Measurements from ENCODE around the gene ZZZ3. TPM values are rescaled to one million over a fixed set of nuclear protein-coding genes. Genes with fewer than 3 reads are reported as not detected.

The ZZZ3 gene
- total and polyA plus RNA-seq, 2 of the 13 experiments (the other 11 are each of a cell fraction or from before 2014, with no cell fraction given): 18.1 to 50.2 TPM

DNA sequence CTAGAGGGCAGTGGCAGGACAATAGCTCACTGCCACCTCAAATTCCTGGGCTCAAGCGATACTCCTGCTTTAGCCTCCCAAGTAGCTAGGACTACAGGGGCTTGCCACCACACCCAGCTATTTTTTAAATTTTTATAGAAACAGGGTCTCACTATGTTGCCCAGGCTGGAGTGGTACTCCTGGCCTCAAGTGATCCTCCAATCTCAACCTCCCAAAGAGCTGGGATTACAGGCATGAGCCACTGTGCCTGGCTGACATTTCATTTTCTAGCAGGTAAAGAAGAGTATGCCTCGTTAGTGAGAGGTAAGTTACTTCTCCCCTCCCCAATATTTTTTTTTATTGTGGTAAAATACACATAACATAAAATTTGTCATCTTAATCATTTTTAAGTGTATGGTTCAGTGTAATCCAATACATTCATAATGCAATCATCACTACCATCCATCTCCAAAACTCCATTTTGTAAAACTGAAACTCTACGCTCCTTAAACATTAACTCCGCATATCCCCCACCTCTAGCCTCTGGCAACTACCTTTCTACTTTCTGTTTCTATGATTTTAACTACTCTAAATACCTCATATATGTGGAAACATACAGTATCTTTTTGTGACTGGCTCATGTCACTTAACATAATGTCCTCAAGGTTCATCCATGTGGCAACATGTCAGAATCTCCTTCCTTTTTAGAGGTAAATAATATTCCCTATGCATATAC lies 22.4 kb downstream of the ZZZ3 start:
- CTCF ChIA-PET (ENCODE audit: low intra/inter-chr PET ratio, low total read pairs): no interaction called here
- Histone ChIP-seq H3K4me3 (replicated peaks in 1 of 3; ENCODE audit: insufficient read depth in 1 of 3, low read depth in 2 of 3, low read length in 3 of 3) (no peak overlapping the region), H3K27ac (ENCODE audit: extremely low read length, insufficient read depth, low read length) (no peak overlapping the region), H3K9ac (ENCODE audit: insufficient read depth, low read depth, low read length) (no peak overlapping the region), H3K27me3 (ENCODE audit: control insufficient read depth in 1 of 2, insufficient read depth in 2 of 2, low read length in 2 of 2) (no peaks in the 10 kb centered on the region), H4K20me1 (ENCODE audit: insufficient read depth, low read length) (peaks cover 46% of the 10 kb centered on the region), H3K79me2 (ENCODE audit: insufficient read depth, low read length) (peaks cover 91% of the 10 kb centered on the region), H3K36me3 (replicated peaks in 1 of 2; ENCODE audit: control insufficient read depth in 1 of 2, insufficient read depth in 2 of 2, low read length in 2 of 2) (no peaks in the 10 kb centered on the region), H2AFZ (ENCODE audit: low read length) (no peak overlapping the region), H3K4me1 (ENCODE audit: insufficient read depth, low read length) (peaks cover 52% of the 10 kb centered on the region), H3K4me2 (ENCODE audit: low read depth, low read length) (no peak overlapping the region), H3K9me3 (ENCODE audit: low read length) (no peaks in the 10 kb centered on the region)
- 97% methylated on average over 4 of the region's 4 CpGs for WGBS (ENCODE audit: low lambda C conversion rate)
- intact Hi-C loops (cut with micrococcal nuclease; ENCODE audit: unreplicated experiment): no loop called here
- no TSS peak for BruUV-seq (replicated peaks)
- no peak for DNase-seq (ENCODE audit: low spot score)
- FAIRE-seq: no peak
- ATAC-seq: no peak
- in situ Hi-C loops (cut with HindIII; ENCODE audit: extremely low pct_ligation_motif_present, low pct_unique_long_range_greater_than_20kb): no loop called here
- TF ChIP-seq TAF1 (CRISPR knock-in tag; IDR thresholded peaks at IDR 0.05) (no peak), HDAC2 (CRISPR knock-in tag; IDR thresholded peaks at IDR 0.05) (no peak), SP5 (CRISPR knock-in tag; IDR thresholded peaks at IDR 0.05; ENCODE audit: borderline replicate concordance, low read depth) (no peak), ARNT2 (CRISPR knock-in tag; IDR thresholded peaks at IDR 0.05; ENCODE audit: low read depth) (no peak), ZNF121 (CRISPR knock-in tag; IDR thresholded peaks at IDR 0.05) (peak; percentile 57; the same call in 1 of the 2 replicates), ZNF816 (CRISPR knock-in tag; IDR thresholded peaks at IDR 0.05; ENCODE audit: borderline replicate concordance) (no peak)
- TF ChIP-seq, protein P1, sequence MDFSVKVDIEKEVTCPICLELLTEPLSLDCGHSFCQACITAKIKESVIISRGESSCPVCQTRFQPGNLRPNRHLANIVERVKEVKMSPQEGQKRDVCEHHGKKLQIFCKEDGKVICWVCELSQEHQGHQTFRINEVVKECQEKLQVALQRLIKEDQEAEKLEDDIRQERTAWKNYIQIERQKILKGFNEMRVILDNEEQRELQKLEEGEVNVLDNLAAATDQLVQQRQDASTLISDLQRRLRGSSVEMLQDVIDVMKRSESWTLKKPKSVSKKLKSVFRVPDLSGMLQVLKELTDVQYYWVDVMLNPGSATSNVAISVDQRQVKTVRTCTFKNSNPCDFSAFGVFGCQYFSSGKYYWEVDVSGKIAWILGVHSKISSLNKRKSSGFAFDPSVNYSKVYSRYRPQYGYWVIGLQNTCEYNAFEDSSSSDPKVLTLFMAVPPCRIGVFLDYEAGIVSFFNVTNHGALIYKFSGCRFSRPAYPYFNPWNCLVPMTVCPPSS (IDR thresholded peaks at IDR 0.05): no peak
- TF ChIP-seq, protein P2, sequence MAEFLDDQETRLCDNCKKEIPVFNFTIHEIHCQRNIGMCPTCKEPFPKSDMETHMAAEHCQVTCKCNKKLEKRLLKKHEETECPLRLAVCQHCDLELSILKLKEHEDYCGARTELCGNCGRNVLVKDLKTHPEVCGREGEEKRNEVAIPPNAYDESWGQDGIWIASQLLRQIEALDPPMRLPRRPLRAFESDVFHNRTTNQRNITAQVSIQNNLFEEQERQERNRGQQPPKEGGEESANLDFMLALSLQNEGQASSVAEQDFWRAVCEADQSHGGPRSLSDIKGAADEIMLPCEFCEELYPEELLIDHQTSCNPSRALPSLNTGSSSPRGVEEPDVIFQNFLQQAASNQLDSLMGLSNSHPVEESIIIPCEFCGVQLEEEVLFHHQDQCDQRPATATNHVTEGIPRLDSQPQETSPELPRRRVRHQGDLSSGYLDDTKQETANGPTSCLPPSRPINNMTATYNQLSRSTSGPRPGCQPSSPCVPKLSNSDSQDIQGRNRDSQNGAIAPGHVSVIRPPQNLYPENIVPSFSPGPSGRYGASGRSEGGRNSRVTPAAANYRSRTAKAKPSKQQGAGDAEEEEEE (CRISPR knock-in tag; IDR thresholded peaks at IDR 0.05; ENCODE audit: borderline replicate concordance): no peak
- POLR2A ChIA-PET: no interaction called here

Measured in HepG2 (cell line).